Glomerular visceral epithelial cell (primary cell): ENCODE data around the gene ARHGAP12.
A peak's percentile ranks its signal among the peaks of the same experiment; 100 is the strongest.

Experiments
- DNase-seq: peaks from one replicate; pipeline ENCODE4 v3.0.0-alpha.2; 2016; ENCODE audit errors: extremely low spot score

Gene ARHGAP12

GRCh38 chr10:31884386-31884785, 44.2 kb downstream of the ARHGAP12 start:
- no peak for DNase-seq

- no peak for DNase-seq
These were observed 45.2 kb downstream of the ARHGAP12 start for GRCh38 chr10:31883397-31883796.

DNA sequence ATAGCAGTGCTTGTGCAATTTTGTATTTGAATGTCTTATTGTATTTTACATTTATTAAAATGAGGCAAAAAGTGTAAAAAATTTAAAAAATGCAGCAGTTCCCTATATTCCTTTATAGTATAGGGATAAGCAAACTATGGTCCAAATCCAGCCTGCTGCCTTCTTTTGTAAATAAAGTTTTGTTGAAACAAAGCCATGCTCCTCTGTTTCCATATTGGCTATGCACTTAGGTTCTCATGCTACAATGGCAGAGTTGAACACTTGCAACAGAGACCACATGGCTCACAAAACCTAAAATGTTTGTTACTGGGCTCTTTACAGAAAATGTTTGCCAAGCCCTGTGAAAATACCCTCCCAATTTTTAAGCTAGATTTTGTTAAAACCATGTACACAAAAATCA, 50.1 kb downstream of the ARHGAP12 start:
- no peak for DNase-seq

DNA sequence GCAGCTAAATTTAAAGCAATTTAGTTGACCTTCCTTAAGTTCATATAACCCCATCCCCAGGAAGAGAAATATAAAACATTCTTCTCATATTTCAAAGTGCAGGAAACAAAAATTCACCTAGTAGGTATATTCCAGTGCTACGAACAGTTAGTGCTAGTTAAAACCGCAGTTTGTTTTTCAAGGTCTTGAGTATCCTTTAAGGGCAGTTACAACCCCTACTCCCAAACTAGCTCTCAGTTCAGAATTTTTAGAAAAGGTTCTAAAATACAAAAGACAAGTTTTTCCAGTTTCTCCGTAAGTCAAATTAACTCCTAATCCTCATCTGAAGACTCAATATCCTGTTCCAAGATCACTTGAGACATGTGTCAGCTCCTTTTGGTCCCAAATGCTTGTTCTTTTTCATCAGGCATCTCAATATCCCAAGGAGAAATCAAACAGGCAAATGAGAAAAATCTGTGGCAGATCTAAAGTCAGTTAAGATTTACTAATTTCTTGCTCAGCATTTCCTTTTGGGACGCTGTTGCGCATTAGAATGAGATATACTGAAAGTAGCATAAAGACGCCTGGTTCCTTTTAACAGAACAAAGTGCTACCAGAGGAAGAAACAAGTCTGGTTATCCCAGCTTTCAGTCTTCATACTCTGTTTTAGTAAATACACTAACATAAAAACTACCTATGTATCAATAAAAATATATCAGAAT, 51.8 kb downstream of the ARHGAP12 start:
- no peak for DNase-seq

GRCh38 chr10:31875608-31876007, 53.0 kb downstream of the ARHGAP12 start:
- no peak for DNase-seq

DNA sequence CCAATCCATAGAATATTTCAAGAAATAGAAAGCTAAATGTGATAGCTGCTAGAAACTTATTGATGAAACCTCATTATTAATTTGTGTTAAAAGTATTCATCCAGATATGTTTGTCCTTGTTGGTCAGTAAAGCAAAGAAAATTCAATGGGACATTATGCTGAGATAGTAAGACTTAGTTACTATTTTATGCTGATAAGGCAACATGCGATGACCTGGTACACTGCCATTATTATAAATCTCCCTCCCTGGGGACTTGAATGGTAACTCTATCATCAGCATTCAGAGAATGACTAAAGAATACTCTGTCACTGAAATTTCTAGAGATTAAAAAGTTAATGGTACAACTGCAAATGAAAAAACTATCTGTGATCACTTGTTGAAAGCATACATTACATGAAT, 54.9 kb downstream of the ARHGAP12 start:
- DNase-seq, result no peak

- DNase-seq, result no peak
These were observed 57.2 kb downstream of the ARHGAP12 start for GRCh38 chr10:31871266-31872065.

- no peak for DNase-seq
These were observed 61.0 kb downstream of the ARHGAP12 start for GRCh38 chr10:31867646-31868045.

GRCh38 chr10:31866118-31866670, 62.4 kb downstream of the ARHGAP12 start:
- DNase-seq, result peak; percentile 28

DNA sequence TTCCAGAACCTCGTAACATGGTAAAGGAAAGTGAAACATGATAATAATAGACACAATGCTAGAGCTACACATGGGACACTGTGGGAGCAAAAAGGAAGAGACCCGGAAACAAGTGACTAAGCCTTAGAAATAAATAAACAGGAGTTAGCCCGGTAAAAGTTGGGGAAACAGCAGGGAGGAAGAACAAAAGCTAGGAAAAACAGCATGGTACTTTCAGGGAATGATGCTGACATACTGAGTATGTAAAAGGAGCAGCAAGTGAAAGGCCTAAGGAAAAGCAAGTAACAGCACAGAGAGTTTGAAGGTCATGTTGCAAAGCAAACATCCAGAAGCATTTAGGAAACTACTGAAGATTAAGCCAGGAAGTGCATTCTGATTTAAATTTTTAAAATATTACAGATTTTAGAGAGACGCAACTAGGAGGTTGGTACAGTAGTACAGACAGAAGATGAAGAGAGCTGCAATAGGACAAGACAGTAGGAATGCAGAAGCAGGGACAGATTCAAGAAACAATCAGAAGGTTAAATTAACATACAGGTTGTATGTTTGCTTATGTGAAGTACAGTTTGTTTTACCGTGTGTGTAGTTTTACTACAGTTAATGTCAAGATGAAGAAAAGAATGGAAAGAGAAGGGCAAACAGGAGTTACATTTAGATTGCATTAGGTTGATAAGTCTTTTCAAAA, 63.7 kb downstream of the ARHGAP12 start:
- DNase-seq, result peak; percentile 2

GRCh38 chr10:31855033-31855432, 73.6 kb downstream of the ARHGAP12 start:
- DNase-seq, result no peak

DNA sequence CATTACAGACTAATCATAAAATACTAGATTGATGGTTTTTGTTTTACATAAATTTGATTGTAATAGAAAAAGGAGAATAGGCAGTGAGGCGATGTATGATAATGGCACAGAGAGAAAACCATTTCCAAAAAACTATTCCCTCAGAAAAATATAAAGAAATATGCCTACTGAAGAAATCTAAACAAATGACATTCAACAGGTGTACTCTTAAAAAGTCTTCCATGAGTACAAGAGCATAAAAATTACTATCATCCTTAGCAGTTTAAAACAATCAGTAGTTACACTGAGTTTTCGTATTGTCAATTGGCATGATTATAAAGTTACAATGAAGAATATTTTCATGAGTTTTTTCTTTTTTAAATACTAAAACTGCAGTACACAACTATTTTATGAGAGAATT, 75.0 kb downstream of the ARHGAP12 start:
- no peak for DNase-seq

DNA sequence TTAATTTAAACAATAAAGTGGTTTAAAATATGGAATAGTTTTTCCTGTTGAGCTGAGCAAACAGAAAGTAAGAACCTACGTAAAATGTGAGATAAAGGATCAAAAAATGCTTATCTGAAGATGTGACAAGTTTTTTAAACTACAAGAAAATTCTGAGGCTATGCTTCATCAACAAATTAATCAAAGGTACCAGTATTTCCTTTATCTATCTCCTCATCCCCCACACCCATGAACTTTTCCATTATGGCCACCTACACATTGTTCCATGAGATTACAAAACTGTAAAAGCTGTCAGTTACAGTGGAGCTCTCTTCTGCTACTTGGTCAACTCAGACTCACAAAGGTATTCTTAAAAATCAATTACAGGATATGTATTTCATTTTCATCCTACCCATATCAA, 77.4 kb downstream of the ARHGAP12 start:
- no peak for DNase-seq

- no peak for DNase-seq
These were observed 81.1 kb downstream of the ARHGAP12 start for GRCh38 chr10:31847515-31847914.

DNA sequence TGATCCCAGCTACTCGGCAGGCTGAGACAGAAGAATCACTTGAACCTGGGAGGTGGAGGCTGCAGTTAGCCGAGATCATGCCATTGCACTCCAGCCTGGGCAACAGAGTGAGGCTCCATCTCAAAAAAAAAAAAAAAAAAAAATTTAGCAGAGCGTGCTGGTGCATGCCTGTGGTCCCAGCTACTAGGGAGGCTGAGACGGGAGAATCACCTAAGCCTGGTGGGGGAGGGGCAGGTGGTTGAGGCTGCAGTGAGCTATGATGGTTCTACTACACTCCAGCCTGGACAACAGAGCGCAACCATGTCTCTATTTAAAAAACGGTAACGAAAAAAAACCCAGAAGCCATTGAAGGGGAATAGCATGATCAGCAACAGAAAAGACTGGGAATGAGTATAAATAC, 89.9 kb downstream of the ARHGAP12 start:
- no peak for DNase-seq

DNA sequence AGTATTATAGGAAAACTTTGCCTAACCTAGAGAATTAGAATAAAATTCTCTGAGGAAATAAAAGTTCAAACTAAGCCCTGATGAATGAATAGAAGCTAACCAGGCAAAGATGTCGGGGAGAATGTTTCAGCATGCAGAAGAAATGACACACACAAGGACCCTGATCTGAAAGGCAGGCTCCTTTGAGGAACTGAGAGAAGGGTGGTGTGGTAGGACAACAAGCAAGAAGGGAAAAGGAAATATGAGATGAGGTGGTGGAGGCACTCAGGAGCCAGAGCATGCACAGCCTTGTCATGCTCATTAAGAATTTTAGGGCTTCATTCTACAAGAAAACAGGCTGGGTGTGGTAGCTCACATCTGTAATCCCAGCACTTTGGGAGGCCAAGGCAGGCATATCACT, 90.6 kb downstream of the ARHGAP12 start:
- DNase-seq, result no peak

GRCh38 chr10:31836569-31837406, 91.8 kb downstream of the ARHGAP12 start:
- DNase-seq, result peak; percentile 24

DNA sequence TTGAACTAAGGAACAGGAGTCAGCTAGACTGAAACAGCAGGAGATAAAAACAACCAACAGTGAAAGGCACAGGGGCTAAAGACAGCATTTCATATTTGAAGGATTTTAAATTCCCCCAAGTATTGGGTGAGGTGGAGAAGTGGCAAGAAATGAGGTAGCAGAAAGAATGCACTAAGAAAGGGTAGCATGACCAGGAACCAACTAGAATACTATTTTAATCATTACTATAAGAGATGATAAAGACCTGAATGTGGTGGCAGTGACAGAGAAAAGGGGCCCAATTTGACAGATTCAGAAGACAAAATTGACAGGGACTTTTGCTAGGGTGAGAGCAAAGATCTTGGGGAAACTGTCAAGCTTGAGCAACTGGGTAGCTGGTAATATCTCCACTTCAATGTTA, 94.9 kb downstream of the ARHGAP12 start:
- no peak for DNase-seq

GRCh38 chr10:31832261-31832660, 96.4 kb downstream of the ARHGAP12 start:
- no peak for DNase-seq

- DNase-seq, result no peak
These were observed 97.7 kb downstream of the ARHGAP12 start for GRCh38 chr10:31830887-31831286.

GRCh38 chr10:31829776-31830175, 98.9 kb downstream of the ARHGAP12 start:
- no peak for DNase-seq

DNA sequence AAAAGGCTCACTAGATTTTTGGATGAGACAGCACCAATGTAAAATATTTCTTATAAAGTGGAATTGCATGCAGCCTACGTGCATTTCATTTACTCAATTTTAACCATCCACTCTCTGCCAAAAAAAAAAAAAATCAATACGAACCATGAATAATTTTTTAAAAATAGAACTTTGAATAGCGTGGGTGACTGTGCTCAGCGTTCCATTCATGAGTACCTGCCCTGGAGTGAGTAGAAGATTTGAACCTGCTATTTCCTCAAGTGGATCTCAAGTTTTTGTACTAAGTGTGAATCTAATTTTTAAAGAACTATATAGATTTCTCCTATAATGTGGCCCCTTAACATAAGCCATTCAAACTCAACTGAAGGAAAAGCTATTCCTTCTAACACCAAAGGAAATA, 105.3 kb downstream of the ARHGAP12 start:
- no peak for DNase-seq
